UCSD-AML1 (cell line): ENCODE results near the gene LAMC1.
"Not testable (repeated sequence)": the region's sequence is repeated elsewhere in the genome, so short reads cannot be mapped to it uniquely, and the experiment has no call there.

ENCODE experiments used
- DNase-seq: peaks from one replicate; lab custom pipeline; 2025; ENCODE audit not compliant: unreplicated experiment; lab: John Stamatoyannopoulos, UW

Gene LAMC1

GRCh38 chr1:183143576-183144315 lies 120.5 kb downstream of the LAMC1 start:
- DNase-seq, result no peak

GRCh38 chr1:183144752-183145151 lies 121.5 kb downstream of the LAMC1 start:
- DNase-seq, result no peak

- no peak for DNase-seq
These were observed 124.5 kb downstream of the LAMC1 start for GRCh38 chr1:183147735-183148134.

GRCh38 chr1:183148599-183148998 lies 125.4 kb downstream of the LAMC1 start:
- DNase-seq, result no peak

GRCh38 chr1:183149273-183149672 lies 126.1 kb downstream of the LAMC1 start:
- DNase-seq, result no peak

GRCh38 chr1:183150032-183150431 lies 126.8 kb downstream of the LAMC1 start:
- DNase-seq, result not testable (repeated sequence)

- DNase-seq, result no peak
These were observed 127.2 kb downstream of the LAMC1 start for GRCh38 chr1:183150445-183150844.

GRCh38 chr1:183152180-183152579 lies 129.0 kb downstream of the LAMC1 start:
- DNase-seq, result no peak

GRCh38 chr1:183155939-183156338 lies 132.7 kb downstream of the LAMC1 start:
- DNase-seq, result no peak

GRCh38 chr1:183159960-183160359 lies 136.7 kb downstream of the LAMC1 start:
- DNase-seq, result no peak

GRCh38 chr1:183161391-183161790 lies 138.2 kb downstream of the LAMC1 start:
- no peak for DNase-seq

GRCh38 chr1:183163316-183163715 lies 140.1 kb downstream of the LAMC1 start:
- DNase-seq, result no peak

GRCh38 chr1:183164340-183164739 lies 141.1 kb downstream of the LAMC1 start:
- no peak for DNase-seq

GRCh38 chr1:183164963-183165362 lies 141.7 kb downstream of the LAMC1 start:
- no peak for DNase-seq

- DNase-seq, result no peak
These were observed 142.2 kb downstream of the LAMC1 start for GRCh38 chr1:183165456-183165855.

- no peak for DNase-seq
These were observed 143.2 kb downstream of the LAMC1 start for GRCh38 chr1:183166454-183166853.

- DNase-seq, result no peak
These were observed 144.5 kb downstream of the LAMC1 start for GRCh38 chr1:183167676-183168075.

GRCh38 chr1:183168308-183168707 lies 145.1 kb downstream of the LAMC1 start:
- DNase-seq, result no peak

- DNase-seq, result no peak
These were observed 150.6 kb downstream of the LAMC1 start for GRCh38 chr1:183173828-183174227.

GRCh38 chr1:183175631-183176030 lies 152.4 kb downstream of the LAMC1 start:
- no peak for DNase-seq

GRCh38 chr1:183178545-183178944 lies 155.3 kb downstream of the LAMC1 start:
- no peak for DNase-seq

GRCh38 chr1:183179033-183179432 lies 155.8 kb downstream of the LAMC1 start:
- no peak for DNase-seq

GRCh38 chr1:183180218-183180617 lies 157.0 kb downstream of the LAMC1 start:
- DNase-seq, result no peak
